Activated T-cell treated with anti-CD3 and anti-CD28 coated beads for 48 hours (primary cell): Measurements from ENCODE around the gene VAV2.

Experiments used
- DNase-seq: peaks from one replicate; pipeline ENCODE4 v3.0.0-alpha.2; 2020; ENCODE audit warnings: low read depth

The VAV2 gene

DNA sequence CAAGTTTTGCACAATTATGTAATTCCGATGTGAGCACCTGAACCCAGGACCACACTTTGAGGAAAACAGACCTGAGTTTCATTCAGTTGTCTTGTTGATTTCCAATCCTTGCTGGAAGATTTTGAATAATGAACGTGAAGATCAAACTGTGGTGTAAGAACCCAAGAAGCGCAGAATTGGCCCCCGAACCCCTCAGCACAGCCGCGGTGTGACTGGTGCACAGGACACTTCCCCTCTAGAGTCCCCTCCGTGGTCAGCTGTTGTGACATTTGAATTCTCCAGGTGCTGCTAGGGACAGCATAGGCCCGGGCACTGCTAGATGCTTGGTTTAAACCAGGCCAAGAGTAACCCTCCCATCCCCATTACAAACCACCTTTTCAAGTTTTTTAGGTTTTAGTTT, 34.9 kb upstream of the VAV2 start:
- DNase-seq = no peak

- no peak for DNase-seq
Observed at GRCh38 chr9:134026581-134026980, 34.5 kb upstream of the VAV2 start.

- DNase-seq = peak; percentile 53
Observed at GRCh38 chr9:134025606-134026541, 33.8 kb upstream of the VAV2 start.

DNA sequence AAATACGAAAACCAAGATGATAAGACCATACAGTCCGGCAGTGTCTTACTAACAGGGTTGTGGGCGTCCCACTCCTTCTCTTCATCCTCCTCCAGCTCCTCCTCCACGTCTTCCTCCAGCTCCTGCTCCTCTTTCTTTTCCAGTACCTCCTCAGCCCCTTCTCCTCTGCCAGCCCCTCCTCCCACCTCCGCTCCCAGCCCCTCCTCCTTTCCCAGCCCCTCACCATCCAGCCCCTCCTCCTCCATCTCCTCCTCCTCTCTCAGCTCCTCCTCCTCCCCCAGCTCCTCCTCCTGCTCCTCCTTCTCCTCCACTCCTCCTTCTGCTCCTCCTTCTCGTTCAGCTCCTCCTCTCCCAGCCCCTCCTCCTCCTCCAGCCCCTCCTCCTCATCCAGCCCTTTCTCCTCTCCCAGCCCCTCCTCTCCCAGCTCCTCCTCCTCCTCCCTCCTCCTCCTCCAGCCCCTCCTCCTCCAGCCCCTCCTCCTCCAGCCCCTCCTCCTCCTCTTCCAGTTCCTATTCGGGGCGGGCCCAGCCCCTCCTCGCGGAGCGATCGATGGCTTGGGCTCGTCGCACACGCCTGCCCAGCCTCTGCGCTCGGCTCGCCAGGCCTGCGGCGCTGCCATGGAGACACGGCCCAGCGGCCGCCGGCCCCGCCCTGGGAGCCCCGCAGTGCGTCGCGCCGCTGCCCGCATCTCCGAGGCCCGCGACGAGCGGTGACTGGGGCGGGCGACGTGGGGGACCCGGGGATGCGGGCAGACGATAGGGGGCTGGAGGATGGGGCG, 32.9 kb upstream of the VAV2 start, which contains the start of gene BRD3OS:
Gene BRD3OS (plus strand): TSS at position 654 of the 778 bp plus-strand sequence. CDS start 1,267 bp downstream, outside the sequence.
- peak; percentile 90 for DNase-seq

DNA sequence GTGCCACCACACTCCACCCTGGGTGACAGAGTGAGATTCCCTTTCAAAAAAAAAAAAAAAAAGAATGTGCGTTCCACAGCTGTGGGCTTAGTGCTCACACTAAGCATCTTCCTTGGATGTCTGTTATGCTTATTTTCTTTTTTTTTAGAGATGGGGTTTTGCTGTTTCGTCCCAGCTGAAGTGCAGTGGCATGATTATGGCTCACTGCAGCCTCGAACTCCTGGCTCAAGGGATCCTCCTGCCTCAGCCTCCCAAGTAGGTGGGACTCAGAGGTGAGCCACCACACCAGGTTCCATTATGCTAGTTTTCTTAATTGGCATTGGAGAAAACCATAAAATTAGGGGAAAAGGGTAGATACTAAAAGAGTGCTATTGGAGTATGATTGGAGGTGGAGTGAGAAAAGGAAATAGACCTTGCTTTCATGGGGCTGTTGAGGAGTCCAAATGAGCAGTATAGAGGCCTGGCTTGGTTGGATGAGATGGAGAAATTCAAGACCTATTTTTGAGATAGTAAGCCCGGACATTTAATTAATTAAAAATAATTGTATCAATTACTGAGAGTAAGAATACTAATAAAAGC, 32.2 kb upstream of the VAV2 start:
- no peak for DNase-seq

DNA sequence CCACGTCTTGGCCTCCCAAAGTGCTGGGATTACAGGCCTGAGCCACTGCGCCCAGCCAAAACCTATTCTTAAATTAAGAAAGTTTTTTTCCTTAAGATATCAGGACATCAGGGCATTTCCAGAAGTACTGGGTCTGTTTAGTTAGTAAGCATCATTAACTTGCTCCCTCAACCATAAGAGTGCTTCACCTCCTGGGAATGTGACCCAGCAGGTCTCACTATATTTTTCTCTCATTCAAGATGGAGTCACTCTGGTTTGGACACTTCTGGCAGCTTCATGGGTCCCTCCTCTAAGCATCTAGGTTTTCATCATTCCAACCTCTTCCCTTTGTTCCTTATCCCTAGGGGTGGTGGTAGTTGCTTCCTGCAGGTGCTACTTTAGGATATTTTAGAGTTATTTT, 22.8 kb upstream of the VAV2 start:
- DNase-seq = no peak

DNA sequence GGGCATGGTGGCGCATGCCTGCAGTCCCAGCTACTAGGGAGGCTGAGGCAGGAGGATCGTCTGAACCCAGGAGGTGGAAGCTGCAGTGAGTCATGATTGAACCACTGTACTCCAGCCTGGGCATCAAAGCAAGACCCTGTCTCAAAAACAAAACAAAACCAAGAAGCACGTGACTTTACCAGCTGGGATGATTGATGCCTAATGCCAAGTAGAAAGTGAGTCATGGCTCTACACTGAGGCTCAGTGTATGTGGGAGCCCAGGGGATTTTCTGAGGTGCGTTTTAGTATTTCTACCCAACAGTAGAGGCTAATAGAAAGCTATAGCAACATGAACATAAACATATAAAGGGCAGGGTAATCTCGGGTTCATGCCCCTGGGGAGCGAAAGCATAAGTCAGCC, 19.3 kb upstream of the VAV2 start:
- no peak for DNase-seq

DNA sequence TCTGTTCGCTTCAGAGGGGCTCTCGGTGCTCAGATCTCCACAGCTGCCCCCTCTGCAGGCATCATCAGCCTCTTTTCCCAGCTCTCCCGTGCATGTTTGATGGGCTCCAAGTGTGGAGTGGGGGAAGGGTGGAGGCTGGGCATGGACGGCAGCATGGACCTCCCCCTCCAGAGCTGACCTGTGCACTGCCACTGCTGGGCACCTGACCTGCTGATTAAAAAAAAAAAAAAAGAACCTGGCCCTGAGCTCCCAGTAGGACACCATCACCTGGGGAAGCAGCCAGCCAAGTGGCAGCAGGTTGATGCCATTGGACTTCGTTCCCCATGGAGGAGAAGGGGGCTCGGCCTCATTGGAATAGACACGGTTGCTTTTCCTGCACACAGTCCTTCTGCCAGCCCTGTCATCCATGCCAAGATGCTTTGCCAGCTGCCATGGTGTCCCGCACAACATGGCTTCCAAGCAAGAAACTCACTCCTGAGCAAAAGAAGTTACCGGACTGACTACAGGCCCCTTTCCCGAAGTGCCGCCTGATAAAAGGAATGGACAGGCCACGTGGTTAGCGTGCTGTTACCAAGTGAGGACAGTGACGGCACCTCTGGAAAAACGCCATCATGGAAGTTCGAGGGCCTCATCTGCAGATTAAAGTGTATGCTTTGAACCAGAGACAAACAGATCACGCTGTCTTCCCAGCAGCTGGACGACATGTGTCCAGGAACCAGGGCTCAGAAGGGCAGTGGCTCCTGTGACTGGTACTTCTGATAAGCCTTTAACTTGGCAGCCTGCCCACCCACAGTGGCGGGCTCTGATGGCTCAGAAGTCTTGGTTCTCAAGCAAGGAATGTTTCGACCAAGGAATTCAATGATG, 18.4 kb upstream of the VAV2 start:
- no peak for DNase-seq

- DNase-seq = no peak
Observed at GRCh38 chr9:134007571-134007970, 15.4 kb upstream of the VAV2 start.

DNA sequence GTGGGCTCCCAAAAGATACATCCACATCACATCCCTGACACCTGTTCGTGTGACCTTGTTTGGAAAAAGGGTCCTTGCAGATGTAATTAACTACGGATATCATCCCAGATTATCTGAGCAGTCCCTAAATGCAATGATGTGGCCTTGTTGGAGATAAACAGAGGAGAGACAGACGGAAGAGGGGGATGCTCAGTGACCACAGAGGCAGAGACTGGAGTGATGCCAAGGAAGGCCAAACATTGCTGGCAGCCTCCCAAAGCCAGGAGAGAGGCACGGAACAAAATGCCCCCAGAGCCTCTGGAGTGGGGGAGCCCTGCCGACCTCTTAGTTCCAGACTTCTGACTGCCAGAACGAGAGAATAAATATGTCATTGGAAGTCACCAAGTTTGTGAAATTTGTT, 15.0 kb upstream of the VAV2 start:
- no peak for DNase-seq

GRCh38 chr9:134005381-134005780, 13.3 kb upstream of the VAV2 start:
- DNase-seq = no peak

- DNase-seq = no peak
Observed at GRCh38 chr9:134004881-134005280, 12.8 kb upstream of the VAV2 start.

DNA sequence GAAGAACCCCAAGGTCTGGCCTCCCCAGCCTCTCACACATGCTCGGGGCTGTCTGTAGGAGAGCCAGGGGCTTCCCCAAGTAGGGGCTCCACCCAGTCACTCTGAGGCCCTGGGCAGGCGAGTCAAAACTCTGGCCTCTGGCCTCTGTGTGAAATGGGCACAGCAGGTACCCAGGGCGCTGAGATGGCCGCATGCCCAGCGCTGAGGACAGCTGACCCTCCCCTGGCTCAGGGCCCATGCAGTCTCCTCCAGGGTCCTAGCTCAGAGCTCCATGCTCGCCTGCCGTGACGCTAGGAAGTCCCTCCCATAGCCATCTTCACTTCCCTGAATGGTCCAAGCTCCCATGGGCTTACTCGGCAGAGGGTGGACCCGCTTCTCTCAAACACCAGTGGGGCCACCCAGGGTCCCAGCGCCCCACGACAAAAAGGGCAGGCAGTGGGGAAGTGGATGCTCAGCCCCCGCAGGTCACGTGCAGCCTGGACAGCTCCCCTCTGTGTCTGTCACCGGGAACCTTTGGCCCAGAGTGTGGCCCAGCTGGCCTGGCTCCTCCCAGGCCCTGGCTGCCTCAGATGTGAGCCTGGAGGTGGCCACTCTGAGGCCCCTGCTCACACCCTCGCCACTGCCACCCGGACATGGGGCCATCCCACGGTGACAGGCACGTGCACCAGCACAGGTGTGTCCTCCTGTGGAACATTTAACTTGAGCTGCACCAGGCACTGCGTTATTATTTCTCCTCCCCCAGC, 12.2 kb upstream of the VAV2 start:
- no peak for DNase-seq

- DNase-seq = no peak
Observed at GRCh38 chr9:134003237-134003636, 11.1 kb upstream of the VAV2 start.

DNA sequence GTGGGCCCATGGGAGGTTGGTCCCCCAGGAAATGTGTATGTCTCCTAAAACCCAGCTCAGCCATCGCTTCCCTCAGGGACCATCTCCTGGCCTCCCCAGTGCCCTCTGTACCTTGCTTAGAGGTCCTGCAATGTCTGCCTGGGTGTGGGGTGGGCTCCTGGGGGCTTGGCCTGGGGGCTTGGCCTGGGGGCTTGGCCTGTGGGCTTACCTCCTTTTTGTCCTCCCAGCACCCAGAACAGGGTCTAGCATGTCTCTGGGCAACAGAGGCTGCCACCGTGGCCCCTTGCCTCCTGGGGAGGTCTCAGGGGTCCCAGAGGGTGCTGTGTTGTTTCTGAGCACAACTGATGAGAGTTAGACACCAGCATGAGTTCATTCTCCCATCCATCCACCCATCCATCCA, 10.7 kb upstream of the VAV2 start:
- DNase-seq = no peak

DNA sequence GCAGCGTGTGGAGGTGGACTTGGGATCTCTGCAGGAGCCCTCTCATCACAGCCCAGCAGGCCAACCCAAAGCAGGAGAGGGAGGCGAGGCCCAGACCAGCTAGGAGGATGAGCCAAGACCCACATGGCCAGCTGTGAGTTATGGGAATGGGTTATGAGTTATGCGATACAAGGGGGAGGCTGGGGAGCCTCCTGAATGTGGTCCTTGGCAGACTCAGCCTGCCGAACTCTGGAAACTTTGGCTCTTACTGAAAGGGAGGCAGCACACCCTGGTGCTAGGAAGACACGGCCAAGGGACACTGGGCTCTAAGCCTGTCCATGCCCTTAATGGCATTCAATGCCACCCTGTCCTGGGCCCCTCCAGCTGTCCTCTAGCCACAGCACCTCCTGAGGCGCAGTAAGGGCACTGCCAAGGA, 7.7 kb upstream of the VAV2 start:
- no peak for DNase-seq

- no peak for DNase-seq
Observed at GRCh38 chr9:133998915-133999595, 6.9 kb upstream of the VAV2 start.

GRCh38 chr9:133997584-133997983, 5.5 kb upstream of the VAV2 start:
- DNase-seq = no peak

DNA sequence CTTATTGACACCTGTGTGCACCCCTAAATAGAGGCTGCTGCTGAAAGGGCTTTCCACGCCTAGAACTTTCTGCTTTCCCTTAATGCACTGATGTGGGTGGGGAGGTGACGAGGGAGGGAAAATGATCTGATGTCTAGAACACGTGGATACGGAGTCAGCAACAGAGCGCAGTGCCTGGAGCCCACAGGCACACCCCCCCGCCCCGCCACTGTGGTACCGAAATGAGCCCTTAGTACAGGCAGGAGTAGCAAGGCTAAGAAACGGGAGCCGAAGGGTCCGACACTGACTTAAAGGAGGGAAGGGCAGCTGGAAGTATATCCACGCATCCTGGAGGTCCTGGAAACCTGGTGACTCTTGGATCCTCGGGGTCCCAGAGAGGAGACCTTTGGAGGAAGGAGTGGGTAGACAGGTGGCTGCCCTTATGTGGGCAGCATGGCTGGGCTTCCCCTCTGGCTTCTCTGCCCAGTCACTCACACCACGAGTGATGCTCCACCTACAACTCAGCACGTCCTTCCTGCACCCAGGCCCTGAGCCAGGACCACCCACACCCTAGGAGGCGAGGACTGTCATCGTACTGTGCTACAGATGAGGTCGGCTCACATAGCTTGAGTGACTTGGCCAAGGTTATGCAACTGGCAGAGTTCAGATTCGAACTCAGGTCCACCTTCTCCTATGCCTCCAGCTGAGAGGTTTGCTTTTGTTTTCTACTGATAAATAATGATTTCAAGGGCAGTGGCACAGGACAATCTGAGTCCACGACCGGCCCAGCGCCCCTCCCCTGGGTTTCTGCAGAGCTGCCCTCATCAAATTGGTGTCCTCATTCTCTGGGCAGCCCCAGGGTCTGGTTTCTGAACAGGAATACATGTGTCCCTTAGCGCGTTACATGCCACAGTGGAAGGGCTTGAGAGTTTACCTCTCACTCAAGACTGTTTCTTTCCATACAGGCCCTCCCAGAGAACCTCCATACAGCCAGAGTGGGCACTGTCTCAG, 4.7 kb upstream of the VAV2 start:
- DNase-seq = no peak
